Trophoblast cell (in vitro differentiated cells and primary cell): Measurements from ENCODE around the gene CLCF1.
A peak's percentile ranks its signal among the peaks of the same experiment; 100 is the strongest.

Experiments
- DNase-seq, 2 donors: peaks; one replicate each; pipeline ENCODE4 v3.0.0-alpha.2; 2016
- H2AFZ ChIP-seq: 2 replicates; pipeline ENCODE4 v1.6.1; 2013; ENCODE audit warnings: low read length, moderate library complexity, mild to moderate bottlenecking; ENCODE audit not compliant: insufficient read depth, poor library complexity
- H2AK5ac ChIP-seq: 2 replicates; pipeline ENCODE4 v1.6.1; 2013; ENCODE audit warnings: mild to moderate bottlenecking, low read length
- H2BK120ac ChIP-seq: 2 replicates; pipeline ENCODE4 v1.6.1; 2013; ENCODE audit warnings: low read length, mild to moderate bottlenecking, moderate library complexity; ENCODE audit not compliant: insufficient read depth, poor library complexity
- H2BK12ac ChIP-seq: 2 replicates; pipeline ENCODE4 v1.6.1; 2013; ENCODE audit warnings: mild to moderate bottlenecking, low read length, moderate library complexity
- H2BK5ac ChIP-seq: 2 replicates; pipeline ENCODE4 v1.6.1; 2013; ENCODE audit warnings: low read length, low read depth, moderate library complexity, mild to moderate bottlenecking; ENCODE audit not compliant: poor library complexity
- H3K14ac ChIP-seq: 2 replicates; pipeline ENCODE4 v1.6.1; 2013; ENCODE audit warnings: mild to moderate bottlenecking, low read length
- H3K18ac ChIP-seq: 2 replicates; pipeline ENCODE4 v1.6.1; 2013; ENCODE audit warnings: mild to moderate bottlenecking, low read length
- H3K23ac ChIP-seq: 2 replicates; pipeline ENCODE4 v1.6.1; 2013; ENCODE audit warnings: low read length
- H3K27ac ChIP-seq: 2 replicates; pipeline ENCODE4 v1.5.1; 2013; ENCODE audit warnings: low read depth, mild to moderate bottlenecking, inconsistent platforms, low read length, moderate library complexity
- H3K27me3 ChIP-seq: 2 replicates; pipeline ENCODE4 v1.6.1; 2013; ENCODE audit warnings: inconsistent platforms, mild to moderate bottlenecking, low read length, moderate library complexity; ENCODE audit not compliant: insufficient read depth
- H3K36me3 ChIP-seq, 2 experiments: 1 replicate in 1 of 2; 2 replicates in 1 of 2; pipeline ENCODE4 v1.6.1; 2013; ENCODE audit warnings: low read length in 2 of 2, mild to moderate bottlenecking in 2 of 2, moderate library complexity in 1 of 2; ENCODE audit not compliant: insufficient read depth in 2 of 2, control insufficient read depth in 1 of 2
- H3K4ac ChIP-seq: 2 replicates; pipeline ENCODE4 v1.6.1; 2013; ENCODE audit warnings: low read depth, mild to moderate bottlenecking, low read length, moderate library complexity
- H3K4me1 ChIP-seq, 2 experiments: 1 replicate in 1 of 2; 2 replicates in 1 of 2; pipeline ENCODE4 v1.6.1; 2013; ENCODE audit warnings: low read length in 2 of 2, mild to moderate bottlenecking in 2 of 2, moderate library complexity in 1 of 2; ENCODE audit not compliant: insufficient read depth in 2 of 2, control insufficient read depth in 1 of 2
- H3K4me2 ChIP-seq: 2 replicates; pipeline ENCODE4 v1.6.1; 2013; ENCODE audit warnings: inconsistent platforms, mild to moderate bottlenecking, low read length, moderate library complexity
- H3K4me3 ChIP-seq: 2 replicates; pipeline ENCODE4 v1.5.1; 2013; ENCODE audit warnings: mild to moderate bottlenecking, low read depth, low read length, inconsistent platforms
- H3K79me1 ChIP-seq: one replicate; pipeline ENCODE4 v1.6.1; 2013; ENCODE audit warnings: low read length
- H3K79me2 ChIP-seq: 2 replicates; pipeline ENCODE4 v1.6.1; 2013; ENCODE audit warnings: low read length, mild to moderate bottlenecking; ENCODE audit not compliant: control insufficient read depth, insufficient read depth, poor library complexity
- H3K9ac ChIP-seq: 2 replicates; pipeline ENCODE4 v1.6.1; 2013; ENCODE audit warnings: mild to moderate bottlenecking, low read length
- H3K9me3 ChIP-seq: 2 replicates; pipeline ENCODE4 v1.6.1; 2013; ENCODE audit warnings: low read depth, mild to moderate bottlenecking, control low read depth, inconsistent platforms, low read length; ENCODE audit not compliant: insufficient read depth
- H4K12ac ChIP-seq: 2 replicates; pipeline ENCODE4 v1.6.1; 2013; ENCODE audit warnings: low read depth, mild to moderate bottlenecking, low read length, moderate library complexity
- H4K8ac ChIP-seq: 2 replicates; pipeline ENCODE4 v1.6.1; 2013; ENCODE audit warnings: low read depth, mild to moderate bottlenecking, low read length, moderate library complexity
- H4K91ac ChIP-seq: one replicate; pipeline ENCODE4 v1.6.1; 2013; ENCODE audit warnings: low read depth, mild to moderate bottlenecking, low read length, moderate library complexity
- WGBS: extraction: QIAGEN DNeasy Blood & Tissue Kit; methylation state at CpG from one replicate; pipeline ENCODE4 v1.1.7; 2013; ENCODE audit warnings: missing lambda C conversion rate; ENCODE audit not compliant: insufficient read length, insufficient coverage; ENCODE audit errors: extremely low coverage; 5-methylcytosine and 5-hydroxymethylcytosine counted together

CLCF1 gene

GRCh38 chr11:67354075-67355022, 19.0 kb downstream of the CLCF1 start:
- Histone ChIP-seq H2BK12ac (peak overlapping the region; percentile 78), H3K4me2 (peak overlapping the region; percentile 73), H2AK5ac (peak overlapping the region; percentile 81), H4K8ac (peak overlapping the region; percentile 87), H3K27ac (peak overlapping the region; percentile 91), H4K12ac (peak overlapping the region; percentile 72), H3K14ac (peak overlapping the region; percentile 69), H3K18ac (peak overlapping the region; percentile 61), H3K79me2 (peaks cover 9% of the 10 kb centered on the region), H3K4ac (peak overlapping the region; percentile 77), H4K91ac (peak overlapping the region; percentile 93), H3K36me3 (no peaks in the 10 kb centered on the region), H2AFZ (peak overlapping the region; percentile 61), H3K9me3 (no peaks in the 10 kb centered on the region), H3K4me1 (peaks cover 18 to 25% of the 10 kb centered on the region in 2 experiments), H3K9ac (peak overlapping the region; percentile 54), H3K79me1 (peaks cover 19% of the 10 kb centered on the region), H2BK120ac (peak overlapping the region; percentile 66), H3K4me3 (no peak overlapping the region), H2BK5ac (peak overlapping the region; percentile 76), H3K23ac (no peak overlapping the region), H3K27me3 (no peaks in the 10 kb centered on the region)
- DNase-seq = peak; percentile 57 to 61
- WGBS = no CpG with 5 or more reads among the region's 8 CpGs

DNA sequence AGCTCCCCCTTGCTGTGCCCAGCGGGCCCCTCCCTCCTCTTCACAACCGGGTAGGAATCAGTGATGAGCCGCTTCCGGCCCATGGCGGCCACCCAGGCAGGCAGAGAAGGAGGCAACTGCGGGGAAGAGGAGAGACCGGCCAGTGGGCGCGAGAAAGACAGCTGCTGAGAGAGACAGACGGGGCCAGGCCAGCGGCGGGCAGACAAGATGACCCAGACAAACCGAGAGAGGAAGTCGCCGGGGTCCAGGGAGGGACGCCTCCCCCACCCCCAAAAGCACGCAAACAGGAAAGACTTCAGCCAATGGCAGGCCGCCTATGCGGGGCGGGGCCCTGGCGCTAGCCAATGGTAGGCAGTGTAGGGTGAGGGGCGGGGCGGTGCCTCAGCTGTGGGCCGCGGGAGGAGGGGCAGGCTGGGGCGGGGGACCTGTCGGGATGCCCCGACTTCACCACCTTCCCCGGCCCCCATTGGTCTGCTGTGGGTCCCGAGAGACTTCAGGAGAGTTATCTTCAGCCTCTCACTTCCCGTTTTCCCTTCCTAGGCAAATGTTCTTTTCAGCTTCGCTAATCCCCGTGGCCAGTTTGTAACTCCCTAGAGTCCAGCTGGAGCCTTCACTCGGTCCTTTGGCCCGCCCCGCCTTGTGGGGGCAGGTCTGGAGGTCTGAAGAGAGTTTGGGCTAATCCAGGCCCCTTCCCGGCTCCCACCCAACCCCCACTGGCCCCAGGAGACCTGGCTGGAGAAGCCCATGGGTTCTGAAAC, 19.9 kb downstream of the CLCF1 start, which contains the start of gene POLD4:
Gene POLD4, minus strand, starts transcription at position 230 of the 758 bp plus-strand sequence. Its CDS starts 147 bp downstream, at position 83.
- Histone ChIP-seq H3K18ac (peak within 1 kb of the TSS; percentile 61), H2AK5ac (peak within 1 kb of the TSS; percentile 86), H3K9ac (peak within 1 kb of the TSS; percentile 71), H3K79me1 (peaks cover 19% of the 10 kb centered on the region), H4K8ac (peak within 1 kb of the TSS; percentile 87), H3K27ac (peak within 1 kb of the TSS; percentile 91), H4K91ac (peak within 1 kb of the TSS; percentile 93), H3K14ac (peak within 1 kb of the TSS; percentile 80), H3K9me3 (no peaks in the 10 kb centered on the region), H4K12ac (peak within 1 kb of the TSS; percentile 72), H3K27me3 (no peaks in the 10 kb centered on the region), H3K4me3 (peak within 1 kb of the TSS; percentile 80), H3K79me2 (peaks cover 9% of the 10 kb centered on the region), H3K4me2 (peak within 1 kb of the TSS; percentile 87), H2BK5ac (peak within 1 kb of the TSS; percentile 76), H3K36me3 (no peaks in the 10 kb centered on the region), H3K4ac (peak within 1 kb of the TSS; percentile 77), H2BK12ac (peak within 1 kb of the TSS; percentile 78), H3K4me1 (peaks cover 18 to 25% of the 10 kb centered on the region in 2 experiments), H3K23ac (peak within 1 kb of the TSS; percentile 6), H2BK120ac (peak within 1 kb of the TSS; percentile 66), H2AFZ (peak within 1 kb of the TSS; percentile 61)
- no CpG with 5 or more reads among the region's 37 CpGs for WGBS
- peak; percentile 92 to 93 for DNase-seq

DNA sequence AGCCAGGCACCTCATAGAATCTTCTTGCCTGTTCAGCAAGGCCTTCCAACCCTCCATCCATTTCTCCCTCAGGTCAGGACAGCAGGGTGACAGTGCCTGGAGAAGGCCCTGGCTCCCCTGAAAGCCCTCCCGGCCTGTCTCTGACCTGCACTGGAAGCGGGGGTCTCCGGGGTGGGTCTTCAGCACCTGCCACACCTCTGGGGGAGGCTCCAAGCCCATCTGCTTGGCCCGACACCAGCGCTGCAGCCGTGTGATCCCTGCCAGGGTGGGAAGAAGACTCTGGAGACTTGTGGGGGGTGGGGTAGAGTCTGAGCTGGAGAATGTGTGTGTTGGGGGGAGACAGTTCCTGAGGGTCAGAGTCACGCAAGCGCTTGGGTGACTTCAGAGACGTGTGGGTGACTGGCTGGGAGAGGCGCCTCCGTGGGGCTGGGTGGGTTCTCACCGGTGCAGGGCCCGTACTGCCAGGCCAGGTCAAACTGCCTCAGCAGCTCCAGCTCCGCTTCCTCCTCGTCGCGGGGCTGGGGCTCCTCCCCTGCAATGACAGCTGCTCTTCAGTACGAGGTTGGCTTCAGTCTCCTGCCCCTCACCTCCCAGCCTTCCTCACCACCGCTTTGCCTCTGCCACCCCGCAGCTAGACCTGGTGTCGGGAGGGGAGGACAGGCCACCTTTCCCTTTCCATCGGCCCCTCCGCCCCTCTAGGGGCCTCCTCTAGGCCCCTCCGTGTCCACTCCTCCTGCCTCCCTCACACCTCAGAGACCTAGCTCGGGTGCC, 20.7 kb downstream of the CLCF1 start:
- peak overlapping the region; percentile 22 for H2BK120ac ChIP-seq
- peak overlapping the region; percentile 80 for H3K4me3 ChIP-seq
- H3K4me2 ChIP-seq = peak overlapping the region; percentile 87
- peak overlapping the region; percentile 29 for H3K4ac ChIP-seq
- peak overlapping the region; percentile 78 for H4K91ac ChIP-seq
- peak overlapping the region; percentile 7 for H2BK12ac ChIP-seq
- H4K8ac ChIP-seq = peak overlapping the region; percentile 84
- H3K79me2 ChIP-seq = peaks cover 9% of the 10 kb centered on the region
- H3K4me1 ChIP-seq = peaks cover 18 to 25% of the 10 kb centered on the region in 2 experiments
- peak overlapping the region; percentile 6 for H3K23ac ChIP-seq
- no peaks in the 10 kb centered on the region for H3K9me3 ChIP-seq
- peak; percentile 23 to 55 for DNase-seq
- H2AFZ ChIP-seq = peak overlapping the region; percentile 27
- H3K27me3 ChIP-seq = no peaks in the 10 kb centered on the region
- peak overlapping the region; percentile 89 for H3K27ac ChIP-seq
- H2BK5ac ChIP-seq = peak overlapping the region; percentile 54
- no CpG with 5 or more reads among the region's 25 CpGs for WGBS
- H3K36me3 ChIP-seq = no peaks in the 10 kb centered on the region
- H3K9ac ChIP-seq = peak overlapping the region; percentile 71
- H3K79me1 ChIP-seq = peaks cover 19% of the 10 kb centered on the region
- H4K12ac ChIP-seq = peak overlapping the region; percentile 26
- peak overlapping the region; percentile 36 for H3K18ac ChIP-seq
- H3K14ac ChIP-seq = peak overlapping the region; percentile 80
- H2AK5ac ChIP-seq = peak overlapping the region; percentile 86
